Natural killer cell (primary cell): ENCODE data around the gene ARSD. TPM values are rescaled to one million over a fixed set of nuclear protein-coding genes. Genes with fewer than 3 reads are reported as not detected.
"Not testable (repeated sequence)": the region's sequence is repeated elsewhere in the genome, so short reads cannot be mapped to it uniquely, and the experiment has no call there.

ENCODE experiments used
- ATAC-seq, 3 donors: fragments of 150-1000 bp in 2 of 3; fragments of 200-7000 bp in 1 of 3; cut with Tn5 transposase; 1 replicate in 1 of 3; 2 replicates in 2 of 3; pipeline ENCODE4 v1.10.0; 2021; ENCODE audit warnings: mild to moderate bottlenecking in 2 of 3, moderate library complexity in 2 of 3
- DNase-seq, 2 donors: peaks; one replicate each; pipeline versions ENCODE4 v3.0.0 to v3.0.0-alpha.2; 2013 to 2021; ENCODE audit warnings: mixed read lengths in 1 of 2
- H3K27ac ChIP-seq: one replicate; pipeline ENCODE4 v1.5.1; 2013; ENCODE audit warnings: mild to moderate bottlenecking, low read length
- H3K27me3 ChIP-seq: one replicate; pipeline ENCODE4 v1.6.1; 2013; ENCODE audit warnings: low read length; ENCODE audit not compliant: control insufficient read depth, insufficient read depth
- H3K36me3 ChIP-seq: one replicate; pipeline ENCODE4 v1.6.1; 2013; ENCODE audit warnings: low read length; ENCODE audit not compliant: control insufficient read depth, insufficient read depth
- H3K4me1 ChIP-seq: one replicate; pipeline ENCODE4 v1.6.1; 2013; ENCODE audit warnings: low read length; ENCODE audit not compliant: control insufficient read depth, insufficient read depth
- H3K4me3 ChIP-seq: one replicate; pipeline ENCODE4 v1.5.1; 2013; ENCODE audit warnings: low read length
- H3K9me3 ChIP-seq: one replicate; pipeline ENCODE4 v1.6.1; 2013; ENCODE audit warnings: low read length; ENCODE audit not compliant: control insufficient read depth, insufficient read depth
- H3K27ac Mint-ChIP-seq, 2 donors: one replicate each; pipeline ENCODE4 v1.8.0; 2022; ENCODE audit warnings: mild to moderate bottlenecking in 2 of 2, mixed read lengths in 2 of 2, moderate library complexity in 1 of 2
- H3K27me3 Mint-ChIP-seq, 2 donors: one replicate each; pipeline ENCODE4 v1.8.0; 2022; ENCODE audit warnings: low read depth in 2 of 2, mixed read lengths in 2 of 2
- H3K36me3 Mint-ChIP-seq: one replicate; pipeline ENCODE4 v1.8.0; 2022; ENCODE audit warnings: mixed read lengths
- H3K4me1 Mint-ChIP-seq, 2 donors: one replicate each; pipeline ENCODE4 v1.8.0; 2022; ENCODE audit warnings: mixed read lengths in 2 of 2
- H3K4me3 Mint-ChIP-seq: one replicate; pipeline ENCODE4 v1.8.0; 2022; ENCODE audit warnings: mild to moderate bottlenecking, moderate library complexity, mixed read lengths
- H3K9me3 Mint-ChIP-seq, 2 donors: one replicate each; pipeline ENCODE4 v1.8.0; 2022; ENCODE audit warnings: mixed read lengths in 2 of 2
- WGBS: methylation state at CpG from one replicate; pipeline ENCODE4 v1.1.7; 2013; ENCODE audit warnings: missing lambda C conversion rate; ENCODE audit not compliant: insufficient coverage; 5-methylcytosine and 5-hydroxymethylcytosine counted together
- intact Hi-C: fragments of 100-400 bp; cut with micrococcal nuclease; formaldehyde crosslinking; loops from one replicate; pipeline ENCODE4 v1.14.2; 2022
- total RNA-seq, 4 donors: library from RNA; stranded (reverse); fragments of 120-200 nt in 1 of 4; gene quantifications; one replicate each; pipeline versions ENCODE4 v1.2.3 to v1.2.4, GENCODE V29; 2013 to 2022
- TF ChIP-seq, protein P1 (sequence below): fragments of 200-600 bp; IDR thresholded peaks from one replicate; pipeline ENCODE4 v1.8.0; 2022; ENCODE audit warnings: antibody characterized with exemption

ARSD gene
- total RNA-seq, 3 donors from 2014 or later (not counting 1 experiment from before 2014, with no cell fraction given): 9.7 to 21.6 (median 13.6) TPM

DNA sequence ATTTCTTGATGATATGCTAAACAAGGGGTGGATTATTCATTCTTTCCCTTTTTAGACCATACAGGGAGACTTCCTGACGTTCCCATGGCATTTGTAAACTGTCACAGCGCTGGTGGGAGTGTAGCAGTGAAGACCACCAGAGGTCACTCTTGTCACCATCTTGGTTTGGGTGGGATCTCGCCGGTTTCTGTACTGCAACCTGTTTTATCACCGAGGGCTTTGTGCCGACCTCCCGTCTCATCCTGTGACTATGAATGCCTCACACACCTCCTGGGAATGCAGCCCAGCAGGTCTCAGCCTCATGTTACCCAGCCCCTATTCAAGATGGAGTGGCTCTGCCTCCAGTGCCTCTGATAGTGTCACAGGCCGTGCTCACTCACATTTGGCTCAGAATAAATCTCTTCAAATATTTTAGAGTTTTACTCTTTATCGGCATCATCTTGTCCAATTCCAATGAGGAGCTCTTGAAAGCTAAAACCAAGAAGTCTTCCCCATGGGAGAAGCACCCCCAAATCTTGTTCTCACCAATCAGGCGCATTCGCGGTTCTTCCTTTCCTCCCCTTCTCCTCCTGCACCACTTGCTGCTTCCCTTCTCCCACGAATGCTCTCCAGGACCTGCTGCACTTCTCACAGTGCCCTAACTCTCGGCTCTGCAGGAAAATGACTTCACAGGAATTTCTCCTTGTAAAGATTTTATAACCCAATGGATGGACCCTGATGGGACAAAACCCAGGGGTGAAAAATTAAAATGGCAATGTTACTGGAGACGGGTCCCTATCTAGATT is 39.2 kb downstream of the ARSD start:
- TF ChIP-seq, protein P1, sequence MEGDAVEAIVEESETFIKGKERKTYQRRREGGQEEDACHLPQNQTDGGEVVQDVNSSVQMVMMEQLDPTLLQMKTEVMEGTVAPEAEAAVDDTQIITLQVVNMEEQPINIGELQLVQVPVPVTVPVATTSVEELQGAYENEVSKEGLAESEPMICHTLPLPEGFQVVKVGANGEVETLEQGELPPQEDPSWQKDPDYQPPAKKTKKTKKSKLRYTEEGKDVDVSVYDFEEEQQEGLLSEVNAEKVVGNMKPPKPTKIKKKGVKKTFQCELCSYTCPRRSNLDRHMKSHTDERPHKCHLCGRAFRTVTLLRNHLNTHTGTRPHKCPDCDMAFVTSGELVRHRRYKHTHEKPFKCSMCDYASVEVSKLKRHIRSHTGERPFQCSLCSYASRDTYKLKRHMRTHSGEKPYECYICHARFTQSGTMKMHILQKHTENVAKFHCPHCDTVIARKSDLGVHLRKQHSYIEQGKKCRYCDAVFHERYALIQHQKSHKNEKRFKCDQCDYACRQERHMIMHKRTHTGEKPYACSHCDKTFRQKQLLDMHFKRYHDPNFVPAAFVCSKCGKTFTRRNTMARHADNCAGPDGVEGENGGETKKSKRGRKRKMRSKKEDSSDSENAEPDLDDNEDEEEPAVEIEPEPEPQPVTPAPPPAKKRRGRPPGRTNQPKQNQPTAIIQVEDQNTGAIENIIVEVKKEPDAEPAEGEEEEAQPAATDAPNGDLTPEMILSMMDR: peak; percentile 34
- H3K4me1 ChIP-seq, H3K9me3 ChIP-seq, H3K27ac ChIP-seq, H3K9me3 Mint-ChIP-seq, intact Hi-C loops, H3K27me3 Mint-ChIP-seq, H3K36me3 ChIP-seq, H3K27me3 ChIP-seq, H3K36me3 Mint-ChIP-seq: not testable (repeated sequence)
- ATAC-seq (peak in 2 of 3 donors; percentile 61 to 70), DNase-seq (peak in 1 of 2 donors; percentile 22)
- Mint-ChIP-seq H3K4me1 (peaks cover 21 to 23% of the 10 kb centered on the region in 2 donors), H3K27ac (peak overlapping the region in 1 of 2 donors; percentile 79), H3K4me3 (peak overlapping the region; percentile 91)
- peak overlapping the region; percentile 46 for H3K4me3 ChIP-seq
- WGBS: 39% methylated on average over 15 of the region's 15 CpGs

DNA sequence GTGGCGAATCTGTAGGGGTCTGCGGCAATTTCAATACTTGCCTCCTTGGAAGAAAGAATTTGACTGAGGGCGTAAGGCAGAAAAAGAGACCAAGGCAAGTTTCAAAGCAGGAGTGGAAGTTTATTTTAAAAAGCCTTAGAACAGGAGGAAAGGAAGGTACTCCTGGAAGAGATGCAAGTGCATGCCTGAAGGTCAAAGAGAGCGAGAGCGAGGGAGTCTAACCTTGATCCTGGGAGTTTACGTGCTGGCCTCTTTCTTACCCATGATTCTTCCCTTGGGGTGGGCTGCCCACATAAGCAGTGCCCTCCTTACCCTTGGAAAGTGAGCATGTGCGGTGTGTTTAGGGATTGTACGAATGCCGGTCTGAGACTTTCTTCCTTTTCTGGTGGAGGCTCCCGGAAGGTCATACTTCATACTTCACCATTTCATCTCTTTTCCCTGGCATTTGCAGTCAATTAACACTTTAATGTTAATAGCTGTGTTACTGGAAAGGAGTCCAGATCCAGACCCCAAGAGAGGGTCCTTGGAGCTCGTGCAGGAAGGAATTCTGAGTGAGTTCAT is 40.0 kb downstream of the ARSD start:
- DNase-seq (no peak), ATAC-seq (peak in 1 of 3 donors; percentile 10)
- intact Hi-C loops: no loop called here
- Histone ChIP-seq H3K4me3 (peak overlapping the region; percentile 46), H3K27me3 (no peaks in the 10 kb centered on the region), H3K27ac (no peak overlapping the region), H3K36me3 (no peaks in the 10 kb centered on the region), H3K9me3 (no peaks in the 10 kb centered on the region), H3K4me1 (peaks cover 5% of the 10 kb centered on the region)
- Mint-ChIP-seq H3K4me1 (peaks cover 21 to 23% of the 10 kb centered on the region in 2 donors), H3K27ac (peak overlapping the region in 1 of 2 donors; percentile 79), H3K4me3 (peak overlapping the region; percentile 91), H3K27me3 (no peaks in the 10 kb centered on the region), H3K9me3 (no peaks in the 10 kb centered on the region), H3K36me3 (no peaks in the 10 kb centered on the region)
- 66% methylated on average over 7 of the region's 11 CpGs for WGBS
- TF ChIP-seq, protein P1: no peak

DNA sequence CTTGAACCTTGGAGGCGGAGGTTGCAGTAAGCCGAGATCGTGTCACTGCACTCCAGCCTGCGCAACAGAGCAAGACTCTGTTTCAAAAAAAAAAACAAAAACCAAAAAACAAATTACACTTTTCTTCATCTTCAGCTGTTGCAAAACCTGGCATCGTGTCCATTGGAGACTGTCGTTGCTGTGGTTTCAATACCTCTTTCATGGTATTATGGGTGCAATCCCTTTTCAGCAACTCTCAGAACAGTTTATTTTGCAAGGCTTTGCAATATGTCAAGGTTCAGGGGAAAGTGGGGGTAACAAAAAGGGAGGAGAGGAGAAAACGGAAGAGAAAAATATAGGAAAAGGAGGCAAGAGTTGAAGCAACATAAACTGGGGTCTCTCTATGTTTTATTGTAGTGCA is 40.8 kb downstream of the ARSD start:
- no peaks in the 10 kb centered on the region for H3K27me3 Mint-ChIP-seq
- no peak overlapping the region for H3K27ac ChIP-seq
- peaks cover 21 to 23% of the 10 kb centered on the region in 2 donors for H3K4me1 Mint-ChIP-seq
- H3K9me3 Mint-ChIP-seq: no peaks in the 10 kb centered on the region
- H3K4me3 ChIP-seq: no peak overlapping the region
- intact Hi-C loops: no loop called here
- H3K27me3 ChIP-seq: no peaks in the 10 kb centered on the region
- TF ChIP-seq, protein P1: no peak
- H3K4me1 ChIP-seq: peaks cover 5% of the 10 kb centered on the region
- no peak for DNase-seq
- ATAC-seq: no peak
- H3K36me3 Mint-ChIP-seq: no peaks in the 10 kb centered on the region
- no peaks in the 10 kb centered on the region for H3K36me3 ChIP-seq
- peak overlapping the region; percentile 91 for H3K4me3 Mint-ChIP-seq
- H3K27ac Mint-ChIP-seq: peak overlapping the region in 1 of 2 donors; percentile 79
- no peaks in the 10 kb centered on the region for H3K9me3 ChIP-seq
- WGBS: 90% methylated on average over 6 of the region's 7 CpGs
